OCI-LY7 (cell line): ENCODE measurements around the gene PTPRS. TPM values are rescaled to one million over a fixed set of nuclear protein-coding genes. Genes with fewer than 3 reads are reported as not detected.
"Not testable (repeated sequence)": the region's sequence is repeated elsewhere in the genome, so short reads cannot be mapped to it uniquely, and the experiment has no call there.

Experiments used
- BruUV-seq: library from RNA; stranded (reverse); fragments of 400-500 nt; replicated peaks from 2 replicates; lab custom pipeline; 2021; lab: Mats Ljungman, UMichigan
- CTCF ChIA-PET: fragments of 300-600 bp; sonication (Branson Sonifier 250); formaldehyde crosslinking; loops from one replicate; lab custom pipeline; 2022; ENCODE audit warnings: antibody characterized with exemption; ENCODE audit not compliant: unreplicated experiment; lab: Charles Lee
- POLR2A ChIA-PET: fragments of 300-600 bp; sonication (Branson Sonifier 250); formaldehyde crosslinking; loops from one replicate; lab custom pipeline; 2022; ENCODE audit warnings: antibody characterized with exemption; lab: Charles Lee
- DNase-seq: peaks from one replicate; pipeline ENCODE4 v3.0.0-alpha.2; 2015; ENCODE audit warnings: low spot score
- H2AFZ ChIP-seq: fragments of 200-600 bp; sonication (generic), shearing (Covaris generic); 2 replicates; pipeline ENCODE4 v1.6.1; 2014; ENCODE audit warnings: mild to moderate bottlenecking, antibody characterized with exemption, low read length, moderate library complexity
- H3K27ac ChIP-seq: fragments of 200-600 bp; sonication (generic); 2 replicates; pipeline ENCODE4 v1.5.1; 2014; ENCODE audit warnings: mixed run types, low read depth, mild to moderate bottlenecking, moderate library complexity, low read length, inconsistent platforms; ENCODE audit not compliant: poor library complexity, severe bottlenecking
- H3K36me3 ChIP-seq: fragments of 200-600 bp; sonication (generic); 2 replicates; pipeline ENCODE4 v1.6.1; 2014; ENCODE audit warnings: mild to moderate bottlenecking, antibody characterized with exemption, low read length, moderate library complexity, mixed read lengths; ENCODE audit not compliant: insufficient read depth
- H3K4me1 ChIP-seq: fragments of 200-600 bp; sonication (generic); 2 replicates; pipeline ENCODE4 v1.5.1; 2014; ENCODE audit warnings: mild to moderate bottlenecking, low read length; ENCODE audit not compliant: insufficient read depth, poor library complexity, severe bottlenecking
- H3K4me2 ChIP-seq: fragments of 200-600 bp; sonication (generic); 2 replicates; pipeline ENCODE4 v1.6.1; 2014; ENCODE audit warnings: mild to moderate bottlenecking, low read length
- H3K4me3 ChIP-seq: fragments of 200-600 bp; sonication (generic); 2 replicates; pipeline ENCODE4 v1.5.1; 2014; ENCODE audit warnings: mild to moderate bottlenecking, low read depth, low read length; ENCODE audit not compliant: poor library complexity, severe bottlenecking
- H3K79me2 ChIP-seq: fragments of 200-600 bp; sonication (generic); 2 replicates; pipeline ENCODE4 v1.6.1; 2016; ENCODE audit warnings: low read depth, mild to moderate bottlenecking, low read length, moderate library complexity, mixed read lengths; ENCODE audit not compliant: insufficient read depth
- H3K9me2 ChIP-seq: fragments of 200-600 bp; sonication (generic); 2 replicates; pipeline ENCODE4 v1.6.1; 2016; ENCODE audit warnings: mild to moderate bottlenecking, low read length, mixed read lengths; ENCODE audit not compliant: insufficient read depth
- H3K9me3 ChIP-seq: fragments of 200-600 bp; sonication (generic); 2 replicates; pipeline ENCODE4 v1.6.1; 2014; ENCODE audit warnings: mild to moderate bottlenecking, mixed run types, low read length, mixed read lengths
- H4K20me1 ChIP-seq: fragments of 200-600 bp; sonication (generic); 2 replicates; pipeline ENCODE4 v1.6.1; 2014; ENCODE audit warnings: mild to moderate bottlenecking, antibody characterized with exemption, low read length, moderate library complexity, mixed read lengths; ENCODE audit not compliant: insufficient read depth
- CTCF ChIP-seq: fragments of 200-600 bp; sonication (generic); conservative IDR thresholded peaks from 2 replicates; pipeline ENCODE4 v1.5.1; 2014; ENCODE audit warnings: mild to moderate bottlenecking, antibody characterized with exemption, low read length, moderate library complexity, mixed read lengths
- EZH2phosphoT487 ChIP-seq: fragments of 200-600 bp; sonication (generic); IDR thresholded peaks from 2 replicates; pipeline ENCODE4 v1.6.1; 2018; ENCODE audit warnings: low read depth, borderline replicate concordance, mild to moderate bottlenecking, mixed run types, antibody characterized with exemption, low read length, moderate library complexity, mixed read lengths
- intact Hi-C: fragments of 100-400 bp; cut with micrococcal nuclease; formaldehyde crosslinking; loops from one replicate; pipeline ENCODE4 v1.10.0; 2022; ENCODE audit not compliant: unreplicated experiment
- total RNA-seq, 2 experiments: library from RNA; depleted of rRNA in 1 of 2; stranded (reverse); fragments of >200 nt in 1 of 2; shearing (Covaris generic) in 1 of 2; gene quantifications; 2 replicates each; pipeline ENCODE4 v1.2.3, GENCODE V29; 2014 to 2022

PTPRS gene
- total RNA-seq, 2 experiments from 2014 or later, result 48.5 to 88.7 TPM

GRCh38 chr19:5387472-5387871 is 46.9 kb upstream of the PTPRS start:
- POLR2A ChIA-PET, result no interaction called here
- intact Hi-C loops, result no loop called here

GRCh38 chr19:5386841-5387240 is 46.2 kb upstream of the PTPRS start:
- CTCF ChIA-PET, result no interaction called here
- no peaks in the 10 kb centered on the region for H3K36me3 ChIP-seq
- BruUV-seq, result no TSS peak

More at GRCh38 chr19:5387472-5387871, 46.9 kb upstream of the PTPRS start:
- Histone ChIP-seq H3K9me3 (no peaks in the 10 kb centered on the region), H3K36me3 (no peaks in the 10 kb centered on the region), H3K9me2 (no peaks in the 10 kb centered on the region), H4K20me1 (no peaks in the 10 kb centered on the region), H2AFZ (no peak overlapping the region), H3K4me3 (no peak overlapping the region), H3K27ac (no peak overlapping the region), H3K79me2 (no peaks in the 10 kb centered on the region), H3K4me1 (no peaks in the 10 kb centered on the region), H3K4me2 (no peak overlapping the region)
- BruUV-seq, result no TSS peak
- DNase-seq, result no peak
- CTCF ChIA-PET, result no interaction called here
- TF ChIP-seq CTCF (no peak), EZH2phosphoT487 (no peak)

GRCh38 chr19:5381197-5381596 is 40.6 kb upstream of the PTPRS start:
- H3K27ac ChIP-seq, result not testable (repeated sequence)

More at GRCh38 chr19:5386841-5387240, 46.2 kb upstream of the PTPRS start:
- no peak for TF ChIP-seq EZH2phosphoT487
- no peak for TF ChIP-seq CTCF
- Histone ChIP-seq H3K9me3 (no peaks in the 10 kb centered on the region), H3K27ac (no peak overlapping the region), H2AFZ (no peak overlapping the region), H3K4me3 (no peak overlapping the region), H3K4me1 (no peaks in the 10 kb centered on the region), H4K20me1 (no peaks in the 10 kb centered on the region), H3K9me2 (no peaks in the 10 kb centered on the region), H3K79me2 (no peaks in the 10 kb centered on the region), H3K4me2 (no peak overlapping the region)
- POLR2A ChIA-PET, result no interaction called here
- intact Hi-C loops, result no loop called here
- no peak for DNase-seq

More at GRCh38 chr19:5381197-5381596, 40.6 kb upstream of the PTPRS start:
- H2AFZ ChIP-seq, BruUV-seq, intact Hi-C loops, H3K36me3 ChIP-seq, H3K9me3 ChIP-seq, DNase-seq, H3K4me1 ChIP-seq, H3K79me2 ChIP-seq, POLR2A ChIA-PET, CTCF ChIA-PET, H3K4me2 ChIP-seq, H3K4me3 ChIP-seq, H3K9me2 ChIP-seq, H4K20me1 ChIP-seq: not testable (repeated sequence)
